ENCODE results near the gene FARP1. TPM values are rescaled to one million over a fixed set of nuclear protein-coding genes. Genes with fewer than 3 reads are reported as not detected.

Gene FARP1
- total RNA-seq, 4 donors from 2014 or later: 13.7 to 38.9 (median 30.2) TPM

DNA sequence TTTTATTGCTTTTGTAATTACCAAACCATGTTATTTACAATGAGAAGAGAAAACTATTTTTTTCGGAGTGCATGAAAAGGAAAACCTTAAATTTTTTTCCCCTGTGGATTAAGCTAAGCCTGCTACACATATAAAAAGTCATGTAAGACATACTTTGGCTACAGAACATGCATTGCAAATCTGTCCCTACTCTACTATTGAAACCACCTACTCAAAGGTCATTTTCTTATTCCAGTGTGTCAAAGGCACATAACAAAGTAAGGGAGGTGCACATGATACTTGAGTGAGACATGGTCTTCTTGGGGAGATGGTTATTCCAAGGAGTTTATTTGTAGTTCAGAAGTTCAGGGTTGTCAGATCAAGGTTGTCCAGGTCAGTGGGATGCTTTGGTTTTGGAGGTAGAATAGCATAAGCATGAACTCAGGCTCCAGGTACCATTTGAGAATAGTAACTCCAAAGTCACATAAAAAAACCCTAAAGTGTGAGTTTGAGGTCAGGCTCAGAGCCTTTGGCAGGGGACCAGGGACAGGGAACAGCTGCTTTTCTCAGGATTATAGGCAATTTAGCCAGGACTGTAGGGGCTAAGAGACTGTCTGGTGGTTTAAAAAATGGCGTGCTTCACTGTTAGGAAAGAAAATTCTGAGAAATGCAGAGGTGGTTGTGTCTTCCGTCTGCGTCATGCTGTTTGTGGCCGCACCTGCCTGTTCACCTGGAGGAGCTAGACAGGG, 15.4 kb downstream of the FARP1 start:
- no peak for DNase-seq (ENCODE audit: low spot score)
- ATAC-seq (ENCODE audit: low FRiP score): no peak
- TF ChIP-seq, protein P1, sequence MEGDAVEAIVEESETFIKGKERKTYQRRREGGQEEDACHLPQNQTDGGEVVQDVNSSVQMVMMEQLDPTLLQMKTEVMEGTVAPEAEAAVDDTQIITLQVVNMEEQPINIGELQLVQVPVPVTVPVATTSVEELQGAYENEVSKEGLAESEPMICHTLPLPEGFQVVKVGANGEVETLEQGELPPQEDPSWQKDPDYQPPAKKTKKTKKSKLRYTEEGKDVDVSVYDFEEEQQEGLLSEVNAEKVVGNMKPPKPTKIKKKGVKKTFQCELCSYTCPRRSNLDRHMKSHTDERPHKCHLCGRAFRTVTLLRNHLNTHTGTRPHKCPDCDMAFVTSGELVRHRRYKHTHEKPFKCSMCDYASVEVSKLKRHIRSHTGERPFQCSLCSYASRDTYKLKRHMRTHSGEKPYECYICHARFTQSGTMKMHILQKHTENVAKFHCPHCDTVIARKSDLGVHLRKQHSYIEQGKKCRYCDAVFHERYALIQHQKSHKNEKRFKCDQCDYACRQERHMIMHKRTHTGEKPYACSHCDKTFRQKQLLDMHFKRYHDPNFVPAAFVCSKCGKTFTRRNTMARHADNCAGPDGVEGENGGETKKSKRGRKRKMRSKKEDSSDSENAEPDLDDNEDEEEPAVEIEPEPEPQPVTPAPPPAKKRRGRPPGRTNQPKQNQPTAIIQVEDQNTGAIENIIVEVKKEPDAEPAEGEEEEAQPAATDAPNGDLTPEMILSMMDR (IDR thresholded peaks at IDR 0.05): no peak

DNA sequence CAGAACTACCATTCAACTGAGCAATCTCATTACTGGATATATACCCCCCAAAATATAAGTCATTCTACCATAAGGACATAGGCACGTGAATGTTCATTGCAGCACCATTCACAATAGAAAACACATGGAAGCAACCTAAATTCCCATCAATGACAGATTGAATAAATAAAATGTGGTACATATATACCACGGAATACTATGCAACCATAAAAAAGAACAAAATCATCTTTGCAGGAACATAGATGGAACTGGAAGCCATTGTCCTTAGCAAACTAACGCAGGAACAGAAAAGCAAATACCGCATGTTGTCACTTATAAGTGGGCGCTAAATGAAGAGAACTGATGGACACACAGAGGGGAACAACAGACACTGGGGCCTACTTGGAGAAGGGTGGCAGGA, 20.0 kb downstream of the FARP1 start:
- ATAC-seq (ENCODE audit: low FRiP score): no peak
- TF ChIP-seq, protein P1 (IDR thresholded peaks at IDR 0.05): no peak
- no peak for DNase-seq (ENCODE audit: low spot score)

DNA sequence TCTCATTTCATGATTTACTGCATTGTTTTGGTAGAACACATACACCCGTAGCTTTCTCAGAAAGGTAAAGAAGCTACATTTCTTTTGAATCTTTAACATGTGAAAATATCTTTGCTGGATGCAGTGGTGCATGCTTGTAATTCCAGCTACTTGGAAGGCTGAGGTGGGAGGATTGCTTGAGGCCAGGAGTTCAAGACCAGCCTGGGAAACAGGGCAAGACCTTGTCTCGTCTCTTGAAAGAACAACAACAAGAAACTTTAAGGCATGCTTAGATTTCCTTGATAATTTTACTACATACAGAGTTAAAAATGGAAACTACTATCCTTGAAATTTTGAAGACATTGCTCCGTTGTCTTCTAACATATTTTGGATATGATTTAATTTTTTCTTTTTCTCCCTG, 26.4 kb downstream of the FARP1 start:
- TF ChIP-seq, protein P1 (IDR thresholded peaks at IDR 0.05): no peak
- DNase-seq (ENCODE audit: low spot score): no peak
- no peak for ATAC-seq (ENCODE audit: low FRiP score)

DNA sequence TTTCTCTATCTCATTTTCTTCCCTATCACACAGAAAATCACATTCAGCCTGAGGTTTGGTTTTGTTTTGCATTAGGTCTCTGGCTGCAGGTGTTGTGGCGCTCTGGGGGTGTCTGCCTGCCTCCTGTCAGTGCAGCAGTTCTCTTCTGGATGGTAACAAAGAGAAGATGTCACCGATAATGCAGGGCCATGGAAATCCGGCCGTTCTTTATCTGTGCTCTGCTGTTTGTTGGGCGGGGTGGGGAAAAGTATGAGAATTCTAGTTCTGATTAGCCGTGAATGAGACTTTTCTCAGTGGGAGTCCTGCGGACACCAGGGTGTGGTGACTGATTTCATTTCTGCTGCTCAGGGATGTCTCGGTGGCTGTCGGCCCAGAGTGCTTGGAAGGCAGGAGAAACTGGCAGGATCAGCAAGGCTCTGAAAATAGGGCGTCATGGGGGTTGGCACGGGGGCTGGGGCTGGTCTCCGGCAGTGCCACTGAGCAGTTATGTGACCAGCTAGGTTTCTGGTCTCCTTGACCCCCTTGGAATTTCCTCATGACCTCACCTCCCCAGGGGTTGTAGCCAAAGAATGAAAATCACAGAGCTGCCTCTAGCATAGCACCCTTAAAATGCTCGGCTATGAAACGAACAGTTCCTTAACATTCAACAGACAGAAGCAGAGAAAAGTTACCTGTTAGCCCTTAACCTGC, 29.2 kb downstream of the FARP1 start:
- TF ChIP-seq, protein P1 (IDR thresholded peaks at IDR 0.05): no peak
- ATAC-seq (ENCODE audit: low FRiP score) (peak; percentile 42), DNase-seq (ENCODE audit: low spot score) (no peak)

DNA sequence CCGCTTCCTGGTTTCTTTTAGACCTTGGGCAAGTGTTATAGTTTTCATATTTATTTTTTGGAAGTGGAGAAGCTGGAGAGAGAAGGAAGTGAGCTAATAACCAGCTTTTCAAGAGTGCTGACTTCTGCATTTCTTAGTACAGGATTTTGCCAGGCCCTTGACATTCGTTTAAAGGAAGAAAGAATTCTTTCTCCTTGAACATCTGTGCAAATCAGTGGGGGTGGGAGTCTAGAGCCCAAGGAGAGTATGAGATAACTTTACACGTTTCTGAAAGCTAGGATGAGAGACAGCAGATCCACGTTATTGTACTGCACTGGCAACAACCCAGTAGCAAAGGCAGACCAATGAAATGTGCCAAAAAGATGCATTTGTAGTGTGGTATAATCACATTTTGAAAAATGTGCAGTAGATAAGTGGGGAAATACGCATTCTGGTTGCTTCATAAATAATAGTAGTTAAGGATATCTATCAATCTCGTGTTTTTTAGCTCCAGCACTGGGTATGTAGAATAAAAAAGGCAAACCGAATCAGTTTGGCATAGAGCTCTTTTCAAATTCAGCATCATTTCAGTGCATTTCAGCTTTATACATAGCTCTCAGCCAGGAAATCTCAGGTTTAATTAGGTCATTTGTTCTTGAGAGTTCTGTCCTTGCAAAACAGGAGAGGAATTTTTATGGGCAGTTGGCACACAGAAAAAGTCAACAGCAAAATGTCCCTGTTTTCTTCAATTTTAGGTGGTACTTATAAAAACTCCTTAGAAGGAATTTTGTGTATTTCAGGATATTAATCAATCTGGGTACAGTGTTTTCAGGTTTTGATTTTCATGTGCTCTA, 29.9 kb downstream of the FARP1 start:
- ATAC-seq (ENCODE audit: low FRiP score): peak; percentile 22
- DNase-seq (ENCODE audit: low spot score): no peak
- TF ChIP-seq, protein P1 (IDR thresholded peaks at IDR 0.05): no peak

DNA sequence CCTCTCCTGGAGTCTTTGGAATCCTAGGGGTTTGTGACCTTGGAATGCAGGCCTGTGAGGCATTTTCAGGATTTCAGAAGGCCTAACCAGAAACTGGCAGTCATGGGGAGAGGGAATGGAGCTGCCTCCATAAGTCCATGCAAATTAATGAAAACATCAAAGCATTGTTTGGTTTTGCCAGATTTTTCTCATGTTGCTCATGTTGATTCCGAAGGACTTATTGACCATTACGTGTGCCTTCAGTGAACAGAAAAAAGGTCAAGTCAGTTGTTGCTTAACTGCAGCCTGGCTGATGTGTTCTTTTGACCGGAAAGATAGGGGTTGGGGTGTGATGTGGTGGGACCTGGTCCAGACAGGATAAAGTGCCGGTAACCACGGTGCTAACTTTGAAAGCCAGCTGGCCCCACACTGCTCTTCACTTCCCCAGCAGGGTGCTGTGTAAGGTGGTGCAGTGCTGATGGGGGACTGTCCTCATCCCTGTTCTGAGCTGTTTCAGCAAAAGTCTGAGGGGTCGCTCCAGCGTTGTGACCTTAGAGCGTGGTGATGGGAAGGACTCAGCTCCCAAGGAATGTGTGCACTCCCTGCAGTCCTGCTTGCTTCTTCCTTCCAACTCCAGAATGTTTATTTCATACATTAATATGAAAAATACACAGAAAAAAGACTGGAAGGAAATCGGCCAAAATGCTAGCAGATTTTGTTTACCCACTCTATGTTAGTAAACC, 30.7 kb downstream of the FARP1 start:
- TF ChIP-seq, protein P1 (IDR thresholded peaks at IDR 0.05): no peak
- DNase-seq (ENCODE audit: low spot score) (no peak), ATAC-seq (ENCODE audit: low FRiP score) (peak; percentile 84)

All from omental fat pad (tissue), 4 donors.